OCI-LY3 (cell line): Measurements from ENCODE around the gene RBPJ.

Source experiments
- H2AFZ ChIP-seq: fragments of 200-600, 300-600 bp; shearing (Covaris generic); 2 replicates; pipeline ENCODE4 v1.6.0; 2014; ENCODE audit warnings: antibody characterized with exemption, low read depth, low read length
- H3K27ac ChIP-seq: fragments of 200-600, 300-600 bp; sonication (generic); 2 replicates; pipeline ENCODE4 v1.5.1; 2014; ENCODE audit warnings: mild to moderate bottlenecking, low read length, moderate library complexity, mixed read lengths
- H3K27me3 ChIP-seq: fragments of 200-600, 300-600 bp; sonication (generic); 2 replicates; pipeline ENCODE4 v1.6.1; 2014; ENCODE audit warnings: low read depth, low read length, mixed read lengths
- H3K36me3 ChIP-seq: fragments of 200-600, 300-600 bp; sonication (generic); replicated peaks from 2 replicates; pipeline ENCODE3; 2014; ENCODE audit warnings: low read depth, low read length, mixed read lengths
- H3K4me1 ChIP-seq: fragments of 300-600, 200-600 bp; sonication (generic); 2 replicates; pipeline ENCODE4 v1.6.1; 2014; ENCODE audit warnings: low read length, mixed read lengths
- H3K4me2 ChIP-seq: fragments of 200-600, 300-600 bp; sonication (generic); 2 replicates; pipeline ENCODE4 v1.6.1; 2014; ENCODE audit warnings: low read length, mixed read lengths
- H3K4me3 ChIP-seq: fragments of 300-600, 200-600 bp; sonication (generic); 2 replicates; pipeline ENCODE4 v1.5.1; 2014; ENCODE audit warnings: antibody characterized with exemption, mild to moderate bottlenecking, low read length, moderate library complexity
- H3K79me2 ChIP-seq: fragments of 300-600, 200-600 bp; shearing (Covaris generic); 2 replicates; pipeline ENCODE4 v1.6.1; 2014; ENCODE audit warnings: mild to moderate bottlenecking, low read length, mixed read lengths
- H3K9ac ChIP-seq: fragments of 300-600, 200-600 bp; shearing (Covaris generic); 2 replicates; pipeline ENCODE4 v1.6.0; 2014; ENCODE audit warnings: mild to moderate bottlenecking, low read length, moderate library complexity
- H3K9me3 ChIP-seq: fragments of 200-600, 300-600 bp; shearing (Covaris generic); 2 replicates; pipeline ENCODE4 v1.6.1; 2014; ENCODE audit warnings: low read length, mixed read lengths; ENCODE audit not compliant: insufficient read depth
- H4K20me1 ChIP-seq: fragments of 200-600, 300-600 bp; sonication (generic); 2 replicates; pipeline ENCODE4 v1.6.1; 2016; ENCODE audit warnings: low read length, mixed read lengths; ENCODE audit not compliant: insufficient read depth
- EZH2phosphoT487 ChIP-seq: fragments of 200-600 bp; shearing (Covaris generic); IDR thresholded peaks from 2 replicates; pipeline ENCODE4 v1.6.1; 2018; ENCODE audit warnings: antibody characterized with exemption, mixed run types, low read depth
- TF ChIP-seq, protein P1 (sequence below): fragments of 200-600, 300-600 bp; sonication (generic); IDR thresholded peaks from 2 replicates; pipeline ENCODE4 v1.5.1; 2014; ENCODE audit warnings: antibody characterized with exemption, low read length, low read depth

RBPJ gene

GRCh38 chr4:26360864-26361263 lies 40.0 kb downstream of the RBPJ start:
- Histone ChIP-seq H3K36me3 (peaks cover 6% of the 10 kb centered on the region), H3K27me3 (no peaks in the 10 kb centered on the region), H3K9me3 (no peaks in the 10 kb centered on the region), H4K20me1 (peaks cover 97% of the 10 kb centered on the region), H3K4me3 (peak overlapping the region; percentile 50), H3K4me2 (peak overlapping the region; percentile 67), H3K9ac (no peak overlapping the region), H3K79me2 (peaks cover 95% of the 10 kb centered on the region), H2AFZ (no peak overlapping the region), H3K4me1 (peaks cover 26% of the 10 kb centered on the region), H3K27ac (0 out of 2 replicates have a peak overlapping the region, but pooled peaks have one; percentile 3)
- TF ChIP-seq EZH2phosphoT487 = no peak
- TF ChIP-seq, protein P1, sequence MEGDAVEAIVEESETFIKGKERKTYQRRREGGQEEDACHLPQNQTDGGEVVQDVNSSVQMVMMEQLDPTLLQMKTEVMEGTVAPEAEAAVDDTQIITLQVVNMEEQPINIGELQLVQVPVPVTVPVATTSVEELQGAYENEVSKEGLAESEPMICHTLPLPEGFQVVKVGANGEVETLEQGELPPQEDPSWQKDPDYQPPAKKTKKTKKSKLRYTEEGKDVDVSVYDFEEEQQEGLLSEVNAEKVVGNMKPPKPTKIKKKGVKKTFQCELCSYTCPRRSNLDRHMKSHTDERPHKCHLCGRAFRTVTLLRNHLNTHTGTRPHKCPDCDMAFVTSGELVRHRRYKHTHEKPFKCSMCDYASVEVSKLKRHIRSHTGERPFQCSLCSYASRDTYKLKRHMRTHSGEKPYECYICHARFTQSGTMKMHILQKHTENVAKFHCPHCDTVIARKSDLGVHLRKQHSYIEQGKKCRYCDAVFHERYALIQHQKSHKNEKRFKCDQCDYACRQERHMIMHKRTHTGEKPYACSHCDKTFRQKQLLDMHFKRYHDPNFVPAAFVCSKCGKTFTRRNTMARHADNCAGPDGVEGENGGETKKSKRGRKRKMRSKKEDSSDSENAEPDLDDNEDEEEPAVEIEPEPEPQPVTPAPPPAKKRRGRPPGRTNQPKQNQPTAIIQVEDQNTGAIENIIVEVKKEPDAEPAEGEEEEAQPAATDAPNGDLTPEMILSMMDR = no peak

DNA sequence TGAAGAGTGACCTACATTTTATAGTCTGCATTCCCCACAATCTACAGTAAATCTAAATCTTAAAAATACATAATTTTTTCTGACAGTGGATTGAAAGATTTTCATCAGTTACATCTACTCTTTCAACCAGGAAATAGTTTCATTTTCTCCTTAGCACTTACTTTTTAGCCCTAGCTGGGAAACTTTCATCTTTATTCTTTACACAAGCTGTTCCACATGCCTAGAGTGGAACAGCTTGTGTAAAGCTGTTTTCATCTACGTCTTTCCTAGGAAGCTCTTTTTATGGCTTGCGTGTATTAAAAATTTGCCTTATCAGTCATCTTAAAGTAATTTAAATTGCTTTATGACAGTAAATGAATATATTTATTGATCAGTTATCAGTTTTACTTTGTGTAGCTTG lies 40.5 kb downstream of the RBPJ start:
- peaks cover 95% of the 10 kb centered on the region for H3K79me2 ChIP-seq
- H3K27ac ChIP-seq = 0 out of 2 replicates have a peak overlapping the region, but pooled peaks have one; percentile 3
- H3K36me3 ChIP-seq = peaks cover 6% of the 10 kb centered on the region
- H3K27me3 ChIP-seq = no peaks in the 10 kb centered on the region
- no peaks in the 10 kb centered on the region for H3K9me3 ChIP-seq
- peak overlapping the region; percentile 50 for H3K4me3 ChIP-seq
- H3K4me2 ChIP-seq = peak overlapping the region; percentile 67
- no peak overlapping the region for H2AFZ ChIP-seq
- H4K20me1 ChIP-seq = peaks cover 97% of the 10 kb centered on the region
- no peak for TF ChIP-seq EZH2phosphoT487
- TF ChIP-seq, protein P1 = no peak
- no peak overlapping the region for H3K9ac ChIP-seq
- peaks cover 22% of the 10 kb centered on the region for H3K4me1 ChIP-seq

GRCh38 chr4:26362745-26363439 lies 42.1 kb downstream of the RBPJ start:
- peaks cover 10% of the 10 kb centered on the region for H3K36me3 ChIP-seq
- no peaks in the 10 kb centered on the region for H3K9me3 ChIP-seq
- peaks cover 95% of the 10 kb centered on the region for H4K20me1 ChIP-seq
- H3K27me3 ChIP-seq = no peaks in the 10 kb centered on the region
- peaks cover 95% of the 10 kb centered on the region for H3K79me2 ChIP-seq
- no peak overlapping the region for H3K4me2 ChIP-seq
- peaks cover 22% of the 10 kb centered on the region for H3K4me1 ChIP-seq
- no peak overlapping the region for H3K4me3 ChIP-seq
- H3K9ac ChIP-seq = no peak overlapping the region
- TF ChIP-seq, protein P1 = no peak
- TF ChIP-seq EZH2phosphoT487 = no peak
- H3K27ac ChIP-seq = no peak overlapping the region
- H2AFZ ChIP-seq = no peak overlapping the region

DNA sequence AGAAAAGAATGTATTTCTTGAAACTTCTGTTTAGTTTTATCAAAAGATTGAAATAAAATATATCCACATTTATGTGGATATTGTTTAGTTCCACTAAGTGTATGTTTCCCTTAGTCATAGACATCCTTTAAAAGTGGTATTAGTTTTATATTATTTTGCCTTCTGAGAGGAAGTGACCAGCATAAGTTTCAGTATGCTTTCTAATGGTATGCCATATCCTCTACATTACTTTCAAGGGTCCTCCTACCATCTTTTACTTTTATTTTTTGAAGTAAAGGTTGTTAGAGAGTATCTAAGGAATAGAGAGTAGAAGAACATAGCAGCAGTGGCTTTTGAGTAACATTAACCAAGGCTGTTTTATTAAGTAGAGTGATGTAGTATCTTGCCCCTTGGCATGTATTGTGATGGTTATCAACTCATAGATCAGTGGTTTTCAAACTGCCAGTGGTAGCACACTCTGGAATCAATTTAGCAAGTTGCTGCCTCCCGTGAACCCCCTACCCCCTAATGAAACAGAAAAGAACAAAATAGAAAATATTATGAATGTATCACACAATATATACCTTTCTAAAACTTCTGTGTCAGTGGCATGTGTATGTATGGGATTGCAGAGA lies 44.8 kb downstream of the RBPJ start:
- H3K9me3 ChIP-seq = no peaks in the 10 kb centered on the region
- H3K36me3 ChIP-seq = peaks cover 34% of the 10 kb centered on the region
- no peak overlapping the region for H3K9ac ChIP-seq
- no peaks in the 10 kb centered on the region for H3K27me3 ChIP-seq
- H3K27ac ChIP-seq = no peak overlapping the region
- H3K4me1 ChIP-seq = peaks cover 23% of the 10 kb centered on the region
- TF ChIP-seq, protein P1 = no peak
- no peak for TF ChIP-seq EZH2phosphoT487
- no peak overlapping the region for H3K4me3 ChIP-seq
- H3K4me2 ChIP-seq = no peak overlapping the region
- H3K79me2 ChIP-seq = peaks cover 95% of the 10 kb centered on the region
- H2AFZ ChIP-seq = no peak overlapping the region
- peaks cover 96% of the 10 kb centered on the region for H4K20me1 ChIP-seq
